Measurements from ENCODE around the gene MSANTD7.

The MSANTD7 gene

DNA sequence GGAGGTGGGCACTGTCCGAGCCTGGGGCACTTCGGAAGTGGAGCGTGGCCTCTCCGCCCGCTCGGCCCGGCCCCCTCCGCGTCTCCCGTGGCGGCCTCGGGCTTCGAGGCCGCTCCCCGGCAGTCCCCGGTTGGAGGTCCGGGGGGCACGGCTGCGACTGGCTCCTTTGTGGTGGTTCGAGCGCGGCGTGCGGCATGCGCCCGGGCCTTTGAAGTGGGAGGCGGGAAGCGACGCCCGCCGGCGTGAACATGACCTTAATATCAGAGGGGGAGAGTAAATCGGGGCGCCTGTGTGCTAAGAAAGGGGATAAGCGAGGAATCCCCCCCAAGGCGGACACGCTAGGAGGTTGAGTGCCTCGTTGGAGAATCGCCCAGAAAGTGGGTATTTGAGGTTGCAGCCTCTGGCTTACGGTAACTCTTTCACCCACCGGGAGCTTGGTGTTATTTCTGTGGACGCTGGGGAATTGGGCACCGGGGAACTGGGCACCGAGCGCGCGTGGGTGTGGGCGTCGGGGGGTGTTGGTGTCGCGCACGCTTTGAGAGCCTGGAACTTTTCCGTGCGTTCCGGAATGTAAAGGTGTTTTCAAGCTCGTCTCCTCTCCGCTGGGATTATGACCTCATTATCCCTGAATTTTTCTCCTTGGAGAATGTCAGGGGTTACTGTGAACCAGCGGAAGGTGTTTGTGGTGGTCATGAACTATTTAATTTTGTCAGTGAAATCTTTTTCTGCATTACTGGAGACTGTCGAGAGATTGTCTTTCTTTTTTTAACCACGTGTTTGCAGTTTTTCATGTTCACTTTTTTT, 41.2 kb downstream of the MSANTD7 start:
- intact Hi-C loops (cut with DNase I), result loop anchor here (2.0 to 5.0 kb wide), 4 partner anchors 41 to 277 kb away; partner anchors contain the start of genes CDNF, HSPA14, MEIG1 and MSANTD7
- peak in 5 of 10 donors; percentile 13 to 84 (median 71) for DNase-seq

DNA sequence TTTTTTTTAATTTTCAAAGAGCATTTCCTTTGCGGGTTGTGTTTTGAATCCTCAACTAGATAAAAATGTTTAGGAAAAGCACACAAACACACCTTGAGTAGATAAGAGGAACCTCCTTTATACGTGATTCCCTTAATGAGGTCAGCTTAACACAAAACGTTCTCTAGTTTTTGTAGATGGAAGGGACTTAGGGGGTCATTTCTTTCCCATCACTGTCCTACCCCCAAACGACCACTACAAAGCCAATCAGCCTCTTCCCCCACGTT, 41.8 kb downstream of the MSANTD7 start:
- no peak for DNase-seq

GRCh38 chr10:14880229-14880628, 42.1 kb downstream of the MSANTD7 start:
- intact Hi-C loops (cut with DNase I), result no loop called here
- no peak for DNase-seq

More for the DNA sequence above, 41.8 kb downstream of the MSANTD7 start:
- intact Hi-C loops (cut with DNase I), result loop anchor here (2.0 to 5.0 kb wide), 4 partner anchors 41 to 278 kb away; partner anchors contain the start of genes CDNF, HSPA14, MEIG1 and MSANTD7

GRCh38 chr10:14884082-14884481, 46.0 kb downstream of the MSANTD7 start:
- DNase-seq, result no peak
- intact Hi-C loops (cut with DNase I), result no loop called here
